Ovary (tissue), 9 donors: ENCODE data around the gene TBPL2. TPM values are rescaled to one million over a fixed set of nuclear protein-coding genes. Genes with fewer than 3 reads are reported as not detected.

Source experiments
- DNase-seq, 5 donors: peaks; one replicate each; pipeline ENCODE4 v3.0.0-alpha.2; 2019 to 2020
- H3K27ac ChIP-seq, 2 donors: fragments of 200-600 bp; one replicate each; pipeline versions ENCODE4 v1.5.1 to v1.8.0; 2019 to 2022
- H3K27me3 ChIP-seq: fragments of 200-600 bp; one replicate; pipeline ENCODE4 v1.8.0; 2022
- H3K36me3 ChIP-seq: fragments of 200-600 bp; sonication (generic); one replicate; pipeline ENCODE4 v1.5.1; 2019
- H3K4me1 ChIP-seq: one replicate; pipeline ENCODE4 v1.8.1; 2013; ENCODE audit warnings: mild to moderate bottlenecking, moderate library complexity; ENCODE audit not compliant: insufficient read depth
- H3K4me3 ChIP-seq: fragments of 200-600 bp; sonication (generic); one replicate; pipeline ENCODE4 v1.5.1; 2017
- H3K9me3 ChIP-seq, 2 donors: fragments of 200-600 bp in 1 of 2; sonication (generic) in 1 of 2; one replicate each; pipeline versions ENCODE4 v1.5.1 to v1.8.1; 2013 to 2019; ENCODE audit warnings: mild to moderate bottlenecking in 1 of 2, moderate library complexity in 1 of 2
- CTCF ChIP-seq, 3 donors: fragments of 450-650 bp in 2 of 3; fragments of 200-600 bp in 1 of 3; IDR thresholded peaks; one replicate each; pipeline versions ENCODE4 v1.5.1 to v1.8.0; 2016 to 2022; ENCODE audit warnings: antibody characterized with exemption in 3 of 3, mild to moderate bottlenecking in 1 of 3
- EP300 ChIP-seq: sonication (generic); formaldehyde crosslinking; IDR thresholded peaks from one replicate; pipeline ENCODE4 v1.6.1; 2017; ENCODE audit warnings: antibody characterized with exemption
- POLR2A ChIP-seq: fragments of 450-650 bp; IDR thresholded peaks from one replicate; pipeline ENCODE4 v1.6.1; 2017; ENCODE audit warnings: antibody characterized with exemption, mild to moderate bottlenecking, moderate library complexity
- whole genome bisulfite sequencing, 3 donors: extraction: QIAGEN DNeasy Blood & Tissue Kit in 1 of 3; methylation state at CpG; one replicate each; pipeline versions ENCODE4 v1.1.5 to v1.1.7; 2013 to 2017; 5-methylcytosine and 5-hydroxymethylcytosine counted together
- intact Hi-C, 4 donors: fragments of 100-400 bp; cut with DNase I; formaldehyde crosslinking; loops; one replicate each; pipeline versions ENCODE4 v1.11.0 to v1.15.1; 2022 to 2023
- polyA plus RNA-seq, 2 donors: library from polyadenylated mRNA; stranded (reverse); fragments of 200-250 nt in 1 of 2; fragments of 350-450 nt in 1 of 2; fragmentation: Illumina TruSeq in 1 of 2; extraction: RNeasy Lipid Tissue Mini Kit (QIAGEN cat#74804) in 1 of 2; gene quantifications; one replicate each; pipeline ENCODE4 v1.2.3, GENCODE V29; 2013 to 2014
- total RNA-seq, 7 donors: library from RNA; depleted of rRNA in 2 of 7; stranded (reverse); fragments of >200 nt in 2 of 7; fragmentation: NEBNext Ultra II Directional in 3 of 7; extraction: Animal tissue kit (Norgen Biotek cat#: 25700) in 3 of 7; gene quantifications; one replicate each; pipeline versions ENCODE4 v1.1.0 to v1.2.4, GENCODE V29; 2016 to 2023
- donor health status: DM: no; HTN: no; CAD: no; lungs with moderate emphysema.
- donor health status: DM: no; HTN: no; CAD: no.
- donor health status: Bipolar disorder and iron deficiency.
- donor health status: DM: yes; HTN: yes; CAD: no.
- donor health status: DM: no; HTN: no; CAD: no.
- donor health status: DM: yes; HTN: yes; CAD: no.

Gene TBPL2
- total and polyA plus RNA-seq, 9 donors, result 0.05 TPM; not detected in 8

GRCh38 chr14:55448141-55448614 lies 7.8 kb upstream of the TBPL2 start:
- no peaks in the 10 kb centered on the region for H3K9me3 ChIP-seq
- WGBS, 3 donors, result 28 to 40% (median 33%) methylated on average over 3 of the region's 3 CpGs
- peaks cover 7% of the 10 kb centered on the region for H3K4me1 ChIP-seq
- no peak overlapping the region for H3K27ac ChIP-seq
- no peaks in the 10 kb centered on the region for H3K36me3 ChIP-seq
- intact Hi-C loops, result loop anchor here in 2 of 4 donors (10.0 kb wide), 1 partner anchor 1027 kb away; no protein-coding TSS in a partner anchor
- H3K4me3 ChIP-seq, result no peak overlapping the region
- TF ChIP-seq POLR2A, result no peak
- no peak for TF ChIP-seq CTCF (IDR thresholded peaks at IDR 0.05)
- TF ChIP-seq EP300, result no peak
- no peaks in the 10 kb centered on the region for H3K27me3 ChIP-seq
- DNase-seq, result no peak

GRCh38 chr14:55446833-55447232 lies 6.4 kb upstream of the TBPL2 start:
- no peak overlapping the region for H3K4me3 ChIP-seq
- H3K27ac ChIP-seq, result no peak overlapping the region
- peak in 2 of 5 donors; percentile 29 to 38 for DNase-seq
- intact Hi-C loops, result loop anchor here in 2 of 4 donors (10.0 kb wide), 1 partner anchor 1028 kb away; no protein-coding TSS in a partner anchor
- H3K36me3 ChIP-seq, result no peaks in the 10 kb centered on the region
- WGBS, 3 donors, result 42 to 46% (median 43%) methylated on average over 2 of the region's 2 CpGs
- TF ChIP-seq EP300 (no peak), CTCF (IDR thresholded peaks at IDR 0.05) (no peak), POLR2A (no peak)
- no peaks in the 10 kb centered on the region for H3K9me3 ChIP-seq
- no peaks in the 10 kb centered on the region for H3K27me3 ChIP-seq
- H3K4me1 ChIP-seq, result peaks cover 5% of the 10 kb centered on the region

- Histone ChIP-seq H3K36me3 (no peaks in the 10 kb centered on the region), H3K27ac (no peak overlapping the region), H3K9me3 (no peaks in the 10 kb centered on the region), H3K27me3 (no peaks in the 10 kb centered on the region), H3K4me3 (no peak overlapping the region), H3K4me1 (no peaks in the 10 kb centered on the region)
- intact Hi-C loops, result loop anchor here in 2 of 4 donors (10.0 kb wide), 1 partner anchor 1029 kb away; no protein-coding TSS in a partner anchor
- WGBS, 3 donors, result 29 to 39% (median 33%) methylated on average over 5 of the region's 5 CpGs
- no peak for TF ChIP-seq EP300
- TF ChIP-seq CTCF (IDR thresholded peaks at IDR 0.05), result peak in 2 of 3 donors; percentile 9 to 29
- TF ChIP-seq POLR2A, result no peak
- peak in 3 of 5 donors; percentile 40 to 65 (median 41) for DNase-seq
Measured at GRCh38 chr14:55446127-55446736, 5.8 kb upstream of the TBPL2 start.

GRCh38 chr14:55441286-55441685 lies 870 bp upstream of the TBPL2 start:
- intact Hi-C loops, result loop anchor here in 2 of 4 donors (10.0 kb wide), 1 partner anchor 1034 kb away; no protein-coding TSS in a partner anchor
- no peaks in the 10 kb centered on the region for H3K27me3 ChIP-seq
- WGBS, 3 donors, result 89 to 92% (median 91%) methylated on average over 9 of the region's 9 CpGs
- no peak for DNase-seq
- H3K36me3 ChIP-seq, result no peaks in the 10 kb centered on the region
- no peaks in the 10 kb centered on the region for H3K4me1 ChIP-seq
- TF ChIP-seq POLR2A (no peak), EP300 (no peak), CTCF (IDR thresholded peaks at IDR 0.05) (no peak)
- H3K4me3 ChIP-seq, result no peak overlapping the region
- H3K9me3 ChIP-seq, result no peaks in the 10 kb centered on the region
- H3K27ac ChIP-seq, result no peak overlapping the region
